Stomach (tissue), 9 donors: ENCODE results near the gene CATSPER1. TPM values are rescaled to one million over a fixed set of nuclear protein-coding genes. Genes with fewer than 3 reads are reported as not detected.

Experiments
- DNase-seq, 2 donors: peaks; one replicate each; pipeline versions ENCODE4 v3.0.0 to v3.0.0-alpha.2; 2013 to 2019
- H3K27ac ChIP-seq, 5 donors: fragments of 200-600 bp in 4 of 5; sonication (generic) in 4 of 5; one replicate each; pipeline ENCODE4 v1.5.1; 2013 to 2019; ENCODE audit warnings: mild to moderate bottlenecking in 1 of 5, moderate library complexity in 1 of 5
- H3K27me3 ChIP-seq, 3 donors: fragments of 200-600 bp; sonication (generic); one replicate each; pipeline ENCODE4 v1.5.1; 2017 to 2019; ENCODE audit warnings: mixed run types in 1 of 3
- H3K36me3 ChIP-seq, 4 donors: fragments of 200-600 bp; sonication (generic); 1 replicate in 3 of 4; 2 replicates in 1 of 4; pipeline ENCODE4 v1.5.1; 2016 to 2019
- H3K4me1 ChIP-seq, 4 donors: fragments of 200-600 bp; sonication (generic); one replicate each; pipeline ENCODE4 v1.5.1; 2016 to 2019
- H3K4me3 ChIP-seq, 4 donors: fragments of 200-600 bp; sonication (generic) in 3 of 4; one replicate each; pipeline ENCODE4 v1.5.1; 2016 to 2019; ENCODE audit warnings: mild to moderate bottlenecking in 1 of 4
- H3K9me3 ChIP-seq, 4 donors: fragments of 200-600 bp; sonication (generic); one replicate each; pipeline ENCODE4 v1.5.1; 2016 to 2019
- EP300 ChIP-seq: sonication (generic); formaldehyde crosslinking; IDR thresholded peaks from one replicate; pipeline ENCODE4 v1.6.1; 2017; ENCODE audit warnings: antibody characterized with exemption
- POLR2A ChIP-seq, 4 donors: fragments of 450-650 bp; IDR thresholded peaks; one replicate each; pipeline ENCODE4 v1.6.1; 2016; ENCODE audit warnings: antibody characterized with exemption in 4 of 4, control low read depth in 2 of 4, mild to moderate bottlenecking in 1 of 4, moderate library complexity in 1 of 4
- POLR2AphosphoS5 ChIP-seq, 3 donors: sonication (generic); formaldehyde crosslinking; IDR thresholded peaks; one replicate each; pipeline ENCODE4 v1.6.1; 2016; ENCODE audit warnings: antibody characterized with exemption in 3 of 3
- WGBS, 5 donors: extraction: QIAGEN DNeasy Blood & Tissue Kit in 3 of 5; methylation state at CpG; one replicate each; pipeline versions ENCODE4 v1.1.5 to v1.1.7; 2013 to 2018; 5-methylcytosine and 5-hydroxymethylcytosine counted together
- intact Hi-C: fragments of 100-400 bp; cut with DNase I; formaldehyde crosslinking; loops from one replicate; pipeline ENCODE4 v1.15.1; 2023; ENCODE audit warnings: low total_unique reads
- polyA plus RNA-seq, 3 donors: library from polyadenylated mRNA; stranded (reverse); fragments of 200-250 nt; gene quantifications; one replicate each; pipeline ENCODE4 v1.2.3, GENCODE V29; 2013
- total RNA-seq, 5 donors: library from RNA; depleted of rRNA; stranded (reverse); fragments of >200 nt; gene quantifications; one replicate each; pipeline versions ENCODE4 v1.1.0 to v1.2.3, GENCODE V29; 2014 to 2016
- TF ChIP-seq, protein P1 (sequence below), 7 experiments: fragments of 450-650 bp in 4 of 7; fragments of 200-600 bp in 3 of 7; sonication (generic) in 3 of 7; IDR thresholded peaks; one replicate each; pipeline ENCODE4 v1.5.1; 2016 to 2019; ENCODE audit warnings: antibody characterized with exemption in 7 of 7, control low read depth in 2 of 7, mild to moderate bottlenecking in 1 of 7
- donor health status: healthy with polysubstance abuse.
- donor health status: Bipolar disorder and iron deficiency.
- donor health status: healthy.

The CATSPER1 gene
- total and polyA plus RNA-seq, 8 donors = 0.08 to 1.4 (median 0.68) TPM; not detected in 5

DNA sequence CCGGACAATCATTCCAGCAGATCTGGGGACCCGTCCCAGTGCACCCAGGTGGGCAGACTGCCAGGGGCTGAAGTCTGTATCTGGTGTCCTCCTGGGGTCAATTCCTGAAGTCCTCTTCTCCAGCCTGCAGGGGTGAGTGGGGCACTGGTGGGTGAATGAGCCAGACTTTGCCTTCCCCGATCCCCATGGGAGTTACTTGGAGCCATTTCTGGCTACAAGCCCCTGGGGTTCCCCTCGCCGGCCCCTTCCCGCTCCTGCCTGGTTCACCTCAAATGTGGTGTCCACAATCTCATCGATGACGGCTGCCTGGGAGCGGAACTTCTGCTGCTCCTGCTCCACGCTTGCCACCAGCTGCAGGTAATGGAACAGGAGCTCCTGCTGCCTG is 9.5 kb downstream of the CATSPER1 start:
- intact Hi-C loops = no loop called here
- TF ChIP-seq, protein P1, sequence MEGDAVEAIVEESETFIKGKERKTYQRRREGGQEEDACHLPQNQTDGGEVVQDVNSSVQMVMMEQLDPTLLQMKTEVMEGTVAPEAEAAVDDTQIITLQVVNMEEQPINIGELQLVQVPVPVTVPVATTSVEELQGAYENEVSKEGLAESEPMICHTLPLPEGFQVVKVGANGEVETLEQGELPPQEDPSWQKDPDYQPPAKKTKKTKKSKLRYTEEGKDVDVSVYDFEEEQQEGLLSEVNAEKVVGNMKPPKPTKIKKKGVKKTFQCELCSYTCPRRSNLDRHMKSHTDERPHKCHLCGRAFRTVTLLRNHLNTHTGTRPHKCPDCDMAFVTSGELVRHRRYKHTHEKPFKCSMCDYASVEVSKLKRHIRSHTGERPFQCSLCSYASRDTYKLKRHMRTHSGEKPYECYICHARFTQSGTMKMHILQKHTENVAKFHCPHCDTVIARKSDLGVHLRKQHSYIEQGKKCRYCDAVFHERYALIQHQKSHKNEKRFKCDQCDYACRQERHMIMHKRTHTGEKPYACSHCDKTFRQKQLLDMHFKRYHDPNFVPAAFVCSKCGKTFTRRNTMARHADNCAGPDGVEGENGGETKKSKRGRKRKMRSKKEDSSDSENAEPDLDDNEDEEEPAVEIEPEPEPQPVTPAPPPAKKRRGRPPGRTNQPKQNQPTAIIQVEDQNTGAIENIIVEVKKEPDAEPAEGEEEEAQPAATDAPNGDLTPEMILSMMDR (IDR thresholded peaks at IDR 0.05) = no peak
- TF ChIP-seq POLR2A (IDR thresholded peaks at IDR 0.05) = no peak
- H3K27ac ChIP-seq = no peak overlapping the region
- WGBS, 5 donors = 78 to 92% (median 86%) methylated on average over 3 to 10 of the region's 10 CpGs
- DNase-seq = no peak
- peaks cover 0 to 24% (median 16%) of the 10 kb centered on the region in 3 donors for H3K27me3 ChIP-seq
- H3K9me3 ChIP-seq = no peaks in the 10 kb centered on the region
- no peaks in the 10 kb centered on the region for H3K36me3 ChIP-seq
- peaks cover 2 to 23% (median 8%) of the 10 kb centered on the region in 4 donors for H3K4me1 ChIP-seq
- no peak overlapping the region for H3K4me3 ChIP-seq

DNA sequence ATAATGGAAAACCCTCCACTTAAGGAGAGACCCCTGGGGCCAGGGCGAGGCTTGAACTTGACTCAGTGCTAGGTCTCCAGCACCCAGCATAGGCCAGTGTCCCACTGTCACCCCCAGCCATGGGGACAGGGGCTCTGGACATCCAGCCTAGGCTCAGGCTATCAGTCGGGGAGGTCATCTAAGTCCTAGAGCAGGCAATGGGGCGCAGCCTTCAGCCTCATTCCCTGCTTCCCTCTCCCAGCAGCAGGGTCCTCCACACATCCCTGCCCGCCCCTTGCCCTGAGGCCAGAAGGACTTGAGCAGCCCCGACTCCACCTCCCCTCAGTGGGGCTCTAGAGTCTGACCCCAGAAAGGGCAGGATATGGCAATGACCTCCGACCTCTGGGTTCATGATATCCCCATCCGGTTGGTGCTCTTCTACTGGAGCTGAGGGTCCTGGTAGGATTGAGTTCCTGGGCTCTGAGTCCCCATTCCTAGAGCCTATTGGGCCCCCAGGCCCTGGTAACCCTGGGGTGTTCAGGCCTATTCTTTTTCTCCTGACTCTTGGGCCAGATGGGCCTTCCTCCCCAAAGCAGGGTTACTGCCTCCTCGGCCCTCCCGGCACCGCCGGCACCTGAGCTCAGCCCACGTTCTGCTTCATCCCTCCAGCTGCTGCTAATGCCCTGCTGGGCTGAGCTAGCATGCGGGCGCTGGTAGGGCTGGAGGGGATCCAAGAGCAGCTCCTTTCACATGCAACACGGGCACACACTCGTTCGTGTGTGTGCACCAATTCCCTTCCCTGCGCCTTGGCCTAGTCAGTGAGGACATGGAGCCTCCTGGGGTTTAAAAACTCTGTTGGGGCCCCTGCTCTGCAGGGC is 10.1 kb downstream of the CATSPER1 start:
- H3K27ac ChIP-seq = no peak overlapping the region

DNA sequence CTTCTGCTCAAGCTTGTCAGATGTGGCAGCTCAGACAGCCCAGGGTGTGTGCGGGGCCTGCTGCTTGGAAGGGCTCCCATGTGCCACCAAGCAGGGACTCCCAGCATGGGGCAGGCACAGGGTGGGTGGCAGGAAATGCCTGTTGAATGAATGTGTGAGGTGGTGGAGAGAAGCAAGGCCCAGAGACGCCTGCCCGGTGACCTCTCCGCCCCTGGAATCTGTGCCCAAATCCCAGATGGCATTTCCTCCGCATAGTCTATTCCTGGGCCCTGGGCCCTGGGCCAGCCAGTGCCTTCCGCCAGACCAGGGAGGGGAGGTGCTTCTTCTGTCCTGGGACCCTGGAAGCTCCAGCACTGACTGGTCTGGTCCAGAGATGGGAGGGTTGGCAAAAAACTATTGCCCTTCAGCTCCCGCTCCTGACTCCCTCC is 10.8 kb downstream of the CATSPER1 start:
- intact Hi-C loops = no loop called here
- Histone ChIP-seq H3K27me3 (peaks cover 0 to 36% (median 22%) of the 10 kb centered on the region in 3 donors), H3K4me1 (peaks cover 0 to 16% (median 12%) of the 10 kb centered on the region in 4 donors), H3K4me3 (no peak overlapping the region), H3K36me3 (no peaks in the 10 kb centered on the region), H3K9me3 (no peaks in the 10 kb centered on the region), H3K27ac (peak overlapping the region in 1 of 5 donors; percentile 23)
- DNase-seq = no peak
- TF ChIP-seq, protein P1 (IDR thresholded peaks at IDR 0.05) = no peak
- TF ChIP-seq POLR2A (IDR thresholded peaks at IDR 0.05) (no peak), EP300 (no peak), POLR2AphosphoS5 (IDR thresholded peaks at IDR 0.05) (no peak)
- WGBS, 5 donors = 68 to 84% (median 77%) methylated on average over 7 of the region's 7 CpGs

More for the DNA sequence above, 10.1 kb downstream of the CATSPER1 start:
- Histone ChIP-seq H3K27me3 (peaks cover 0 to 30% (median 21%) of the 10 kb centered on the region in 3 donors), H3K4me3 (no peak overlapping the region), H3K36me3 (no peaks in the 10 kb centered on the region), H3K9me3 (no peaks in the 10 kb centered on the region), H3K4me1 (peaks cover 0 to 22% (median 12%) of the 10 kb centered on the region in 4 donors)
- intact Hi-C loops = no loop called here
- DNase-seq = no peak
- TF ChIP-seq EP300 (no peak), POLR2A (IDR thresholded peaks at IDR 0.05) (no peak), POLR2AphosphoS5 (IDR thresholded peaks at IDR 0.05) (no peak)
- TF ChIP-seq, protein P1 (IDR thresholded peaks at IDR 0.05) = no peak
- WGBS, 5 donors = 73 to 83% (median 78%) methylated on average over 15 to 18 of the region's 18 CpGs

DNA sequence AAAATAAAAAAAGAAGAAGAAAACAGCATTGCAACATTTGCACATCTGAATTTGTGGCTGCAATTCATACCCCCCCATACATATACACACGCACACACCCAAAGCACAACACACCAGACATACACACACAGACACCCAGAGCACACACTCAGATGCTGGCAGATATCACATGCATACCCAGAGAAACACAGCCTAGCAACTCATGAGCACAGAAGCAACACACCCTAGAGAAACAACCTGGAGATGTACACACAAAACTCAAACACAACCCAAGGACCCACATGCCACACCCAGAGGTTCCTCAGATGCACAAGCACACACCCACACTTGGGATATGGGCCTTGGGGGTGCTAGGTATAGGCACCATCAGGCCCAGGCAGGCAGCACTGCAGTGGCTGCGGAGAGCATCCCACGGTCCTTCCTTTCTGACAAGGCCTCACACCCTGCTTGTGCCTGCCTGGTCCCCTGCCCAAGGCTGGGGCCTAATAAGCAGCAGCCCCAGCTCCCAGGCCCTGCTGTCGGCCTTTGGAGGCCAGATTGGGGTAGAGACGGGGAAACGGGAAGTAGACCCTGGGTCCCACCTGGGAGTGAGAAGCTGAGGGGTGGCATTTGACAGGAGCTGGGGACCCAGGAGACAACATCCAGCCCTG is 11.3 kb downstream of the CATSPER1 start:
- no peak for TF ChIP-seq POLR2A (IDR thresholded peaks at IDR 0.05)
- no peak for TF ChIP-seq EP300
- TF ChIP-seq, protein P1 (IDR thresholded peaks at IDR 0.05) = no peak
- TF ChIP-seq POLR2AphosphoS5 (IDR thresholded peaks at IDR 0.05) = no peak
- H3K9me3 ChIP-seq = no peaks in the 10 kb centered on the region
- no peaks in the 10 kb centered on the region for H3K36me3 ChIP-seq
- WGBS, 5 donors = 87 to 93% (median 91%) methylated on average over 6 of the region's 6 CpGs
- no peak overlapping the region for H3K4me3 ChIP-seq
- peak overlapping the region in 1 of 5 donors; percentile 23 for H3K27ac ChIP-seq
- H3K27me3 ChIP-seq = peaks cover 0 to 40% (median 24%) of the 10 kb centered on the region in 3 donors
- intact Hi-C loops = no loop called here
- peaks cover 0 to 16% (median 12%) of the 10 kb centered on the region in 4 donors for H3K4me1 ChIP-seq
- no peak for DNase-seq
